Tibial nerve (tissue), 4 donors: ENCODE results near the gene NLRP3. TPM values are rescaled to one million over a fixed set of nuclear protein-coding genes. Genes with fewer than 3 reads are reported as not detected.

ENCODE experiments used
- DNase-seq, 2 donors: peaks; one replicate each; pipeline ENCODE4 v3.0.0-alpha.2; 2019; ENCODE audit warnings: low spot score in 2 of 2
- H3K27ac ChIP-seq, 4 donors: fragments of 200-600 bp; sonication (generic) in 3 of 4; one replicate each; pipeline ENCODE4 v1.5.1; 2017 to 2019; ENCODE audit warnings: mild to moderate bottlenecking in 1 of 4
- H3K27me3 ChIP-seq, 2 donors: fragments of 200-600 bp; sonication (generic) in 1 of 2; one replicate each; pipeline versions ENCODE4 v1.5.1 to v1.6.0; 2017 to 2019
- H3K36me3 ChIP-seq, 3 donors: fragments of 200-600 bp; sonication (generic); one replicate each; pipeline ENCODE4 v1.5.1; 2018 to 2019
- H3K4me1 ChIP-seq, 4 donors: fragments of 200-600 bp; sonication (generic) in 3 of 4; one replicate each; pipeline ENCODE4 v1.5.1; 2017 to 2019
- H3K4me3 ChIP-seq, 4 donors: fragments of 200-600 bp; sonication (generic) in 3 of 4; one replicate each; pipeline ENCODE4 v1.5.1; 2017 to 2019; ENCODE audit warnings: mild to moderate bottlenecking in 1 of 4, moderate library complexity in 1 of 4
- H3K9me3 ChIP-seq, 4 donors: fragments of 200-600 bp; sonication (generic) in 3 of 4; one replicate each; pipeline ENCODE4 v1.5.1; 2017 to 2019
- CTCF ChIP-seq, 5 experiments: fragments of 200-600 bp in 3 of 5; fragments of 450-650 bp in 2 of 5; sonication (generic) in 3 of 5; IDR thresholded peaks; one replicate each; pipeline ENCODE4 v1.5.1; 2016 to 2019; ENCODE audit warnings: antibody characterized with exemption in 5 of 5, mild to moderate bottlenecking in 3 of 5, moderate library complexity in 2 of 5
- EP300 ChIP-seq, 2 donors: sonication (generic); formaldehyde crosslinking; IDR thresholded peaks; one replicate each; pipeline ENCODE4 v1.6.1; 2017; ENCODE audit warnings: antibody characterized with exemption in 2 of 2, mild to moderate bottlenecking in 1 of 2
- POLR2A ChIP-seq, 2 donors: fragments of 450-650 bp; IDR thresholded peaks; one replicate each; pipeline ENCODE4 v1.6.1; 2017; ENCODE audit warnings: antibody characterized with exemption in 2 of 2, mild to moderate bottlenecking in 2 of 2, moderate library complexity in 2 of 2
- WGBS, 2 donors: methylation state at CpG; one replicate each; pipeline ENCODE4 v1.1.5; 2018; 5-methylcytosine and 5-hydroxymethylcytosine counted together
- total RNA-seq, 4 donors: library from RNA; depleted of rRNA; stranded (reverse); fragments of >200 nt; gene quantifications; one replicate each; pipeline ENCODE4 v1.1.0, GENCODE V29; 2016

Gene NLRP3
- total RNA-seq, 4 donors from 2014 or later, result 1.3 to 4.9 (median 3.1) TPM

- Histone ChIP-seq H3K27ac (peak overlapping the region in 2 of 4 donors; percentile 10 to 56), H3K36me3 (peaks cover 0 to 4% (median 0%) of the 10 kb centered on the region in 3 donors), H3K4me1 (peaks cover 0 to 5% (median 0%) of the 10 kb centered on the region in 4 donors), H3K4me3 (no peak overlapping the region), H3K9me3 (peaks cover 0 to 12% (median 0%) of the 10 kb centered on the region in 4 donors), H3K27me3 (no peaks in the 10 kb centered on the region)
- 75 to 81% methylated on average over 17 of the region's 17 CpGs for WGBS, 2 donors
- DNase-seq, result peak in 1 of 2 donors; percentile 17
- peak in 1 of 2 donors; percentile 61 for TF ChIP-seq EP300 (IDR thresholded peaks at IDR 0.05)
- no peak for TF ChIP-seq CTCF (IDR thresholded peaks at IDR 0.05)
- no peak for TF ChIP-seq POLR2A (IDR thresholded peaks at IDR 0.05)
These were observed 29.8 kb downstream of the NLRP3 start for GRCh38 chr1:247445526-247446356.

GRCh38 chr1:247447162-247447909, 31.4 kb downstream of the NLRP3 start:
- no peak for DNase-seq
- Histone ChIP-seq H3K27ac (no peak overlapping the region), H3K36me3 (peaks cover 0 to 4% (median 0%) of the 10 kb centered on the region in 3 donors), H3K27me3 (no peaks in the 10 kb centered on the region), H3K4me3 (peak overlapping the region; percentile 36 to 54 (median 43)), H3K4me1 (peaks cover 0 to 5% (median 0%) of the 10 kb centered on the region in 4 donors), H3K9me3 (peaks cover 0 to 12% (median 0%) of the 10 kb centered on the region in 4 donors)
- no peak for TF ChIP-seq EP300 (IDR thresholded peaks at IDR 0.05)
- 84 to 86% methylated on average over 7 of the region's 7 CpGs for WGBS, 2 donors

GRCh38 chr1:247448107-247448791, 32.3 kb downstream of the NLRP3 start:
- Histone ChIP-seq H3K27ac (peak overlapping the region in 3 of 4 donors; percentile 21 to 77 (median 73)), H3K27me3 (no peaks in the 10 kb centered on the region), H3K4me3 (peak overlapping the region; percentile 36 to 54 (median 43)), H3K9me3 (peaks cover 0 to 12% (median 0%) of the 10 kb centered on the region in 4 donors), H3K4me1 (peaks cover 0 to 5% (median 0%) of the 10 kb centered on the region in 4 donors), H3K36me3 (peaks cover 0 to 4% (median 0%) of the 10 kb centered on the region in 3 donors)
- 11 to 14% methylated on average over 31 of the region's 31 CpGs for WGBS, 2 donors
- DNase-seq, result peak; percentile 34 to 35
- TF ChIP-seq EP300 (IDR thresholded peaks at IDR 0.05) (peak in 1 of 2 donors; percentile 35), POLR2A (IDR thresholded peaks at IDR 0.05) (no peak)

DNA sequence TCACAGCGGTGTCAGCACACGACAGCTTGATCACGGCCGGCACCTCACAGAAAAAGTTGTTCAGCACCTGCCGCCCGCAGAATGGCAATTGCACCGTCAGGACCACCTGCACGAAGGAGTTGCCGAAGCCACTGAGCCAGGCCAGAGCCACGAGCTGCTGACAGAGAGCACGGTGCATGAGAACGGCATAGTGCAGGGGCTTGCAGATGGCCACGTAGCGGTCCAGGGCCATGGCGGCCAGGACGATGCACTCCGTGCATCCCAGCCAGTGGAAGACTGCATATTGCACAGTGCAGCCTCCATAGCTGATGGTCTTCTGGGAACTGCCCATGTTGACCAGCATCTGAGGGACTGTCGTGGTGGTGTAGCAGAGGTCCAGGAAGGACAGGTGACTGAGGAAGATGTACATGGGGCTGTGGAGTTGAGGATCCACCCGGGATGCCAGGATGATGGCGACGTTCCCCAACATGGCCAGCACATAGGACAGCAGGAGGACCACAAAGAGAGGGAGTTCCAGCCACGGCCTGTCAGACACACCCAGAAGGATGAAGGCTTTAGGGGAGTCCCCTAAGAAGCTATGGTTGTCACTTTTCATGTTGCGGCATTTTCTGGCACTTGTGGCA, 35.5 kb downstream of the NLRP3 start:
- DNase-seq, result no peak
- Histone ChIP-seq H3K4me3 (no peak overlapping the region), H3K36me3 (no peaks in the 10 kb centered on the region), H3K27me3 (peaks cover 0 to 3% of the 10 kb centered on the region in 2 donors), H3K9me3 (peaks cover 0 to 6% (median 0%) of the 10 kb centered on the region in 4 donors), H3K4me1 (peaks cover 0 to 5% (median 0%) of the 10 kb centered on the region in 4 donors), H3K27ac (no peak overlapping the region)
- WGBS, 2 donors, result 92 to 97% methylated on average over 21 to 23 of the region's 23 CpGs
- TF ChIP-seq EP300 (IDR thresholded peaks at IDR 0.05) (no peak), CTCF (IDR thresholded peaks at IDR 0.05) (no peak)

GRCh38 chr1:247452447-247453039, 36.6 kb downstream of the NLRP3 start:
- TF ChIP-seq POLR2A (IDR thresholded peaks at IDR 0.05), result no peak
- TF ChIP-seq EP300 (IDR thresholded peaks at IDR 0.05), result no peak
- no peak for TF ChIP-seq CTCF (IDR thresholded peaks at IDR 0.05)
- Histone ChIP-seq H3K4me1 (peaks cover 0 to 5% (median 0%) of the 10 kb centered on the region in 4 donors), H3K9me3 (no peaks in the 10 kb centered on the region), H3K27me3 (peaks cover 0 to 3% of the 10 kb centered on the region in 2 donors), H3K36me3 (no peaks in the 10 kb centered on the region), H3K4me3 (no peak overlapping the region), H3K27ac (no peak overlapping the region)
- WGBS, 2 donors, result 76 to 78% methylated on average over 12 of the region's 12 CpGs
- no peak for DNase-seq
